ENCODE data around the gene CHAF1B.

DNA sequence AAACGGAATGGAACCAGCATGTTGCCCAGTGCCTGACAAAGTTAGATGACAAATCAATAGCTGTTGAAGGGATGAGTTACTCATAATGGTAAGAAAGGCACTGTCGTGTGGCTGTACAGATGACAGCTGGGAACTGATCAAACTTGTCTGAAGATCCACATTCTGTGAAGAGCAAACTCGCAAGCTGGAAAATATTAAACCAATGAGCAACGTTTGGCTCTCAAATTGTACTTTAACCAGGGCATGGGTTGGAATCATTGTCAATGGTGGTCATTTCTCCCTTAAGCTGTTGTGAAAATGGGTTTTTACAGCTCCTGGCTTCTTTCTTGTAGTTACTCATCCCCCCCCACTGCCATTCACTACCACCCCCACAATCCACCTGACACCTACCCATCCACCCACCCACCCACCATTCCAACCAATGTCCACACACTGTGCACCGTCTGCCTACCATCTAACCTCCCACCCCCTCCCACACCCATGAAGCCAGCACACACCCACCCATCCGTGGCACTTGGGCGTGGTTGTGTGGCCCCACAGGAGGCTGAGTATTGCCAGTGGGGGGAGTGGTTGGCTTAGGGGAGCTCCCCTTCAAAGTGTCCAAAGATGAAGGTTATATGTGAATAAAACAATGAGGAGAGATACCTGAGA, 48.0 kb downstream of the CHAF1B start:
- no peak for TF ChIP-seq CTCF (conservative IDR thresholded peaks at IDR 0.05; ENCODE audit: low read depth, low read length)
- TF ChIP-seq EZH2 (IDR thresholded peaks at IDR 0.05; ENCODE audit: borderline replicate concordance, low read depth, low read length, poor library complexity, severe bottlenecking) = no peak

Measured in A673 (cell line).